Measurements from ENCODE around the gene MAML3.

Gene MAML3

GRCh38 chr4:139919521-139919920 is 234.5 kb downstream of the MAML3 start:
- H3K27me3 ChIP-seq (ENCODE audit: control insufficient read depth, low read length) = no peaks in the 10 kb centered on the region
- no peak overlapping the region for H3K27ac ChIP-seq (ENCODE audit: low read depth, low read length)
- no peaks in the 10 kb centered on the region for H3K4me1 ChIP-seq (ENCODE audit: control insufficient read depth, low read length)
- H3K36me3 ChIP-seq (ENCODE audit: control insufficient read depth, low read length) = no peaks in the 10 kb centered on the region
- no peaks in the 10 kb centered on the region for H3K79me2 ChIP-seq (ENCODE audit: control insufficient read depth, low read length)
- H3K9me3 ChIP-seq (ENCODE audit: control insufficient read depth, insufficient read depth, low read length) = no peaks in the 10 kb centered on the region
- no peaks in the 10 kb centered on the region for H3F3A ChIP-seq (ENCODE audit: control insufficient read depth, insufficient read depth)
- no peak for TF ChIP-seq CTCF (IDR thresholded peaks at IDR 0.05; ENCODE audit: low read depth, low read length, poor library complexity, severe bottlenecking)
- TF ChIP-seq EZH2phosphoT487 (IDR thresholded peaks at IDR 0.05; ENCODE audit: borderline replicate concordance, low read length) = no peak
- H4K20me1 ChIP-seq (ENCODE audit: control insufficient read depth, insufficient read depth, low read depth, low read length) = no peaks in the 10 kb centered on the region; the same call in 1 of the 2 replicates
- H3K4me2 ChIP-seq (ENCODE audit: low read length) = no peak overlapping the region
- no peak overlapping the region for H3K4me3 ChIP-seq (ENCODE audit: low read length)
- no peaks in the 10 kb centered on the region for H3K9me2 ChIP-seq (replicated peaks; ENCODE audit: control insufficient read depth, low read length)

GRCh38 chr4:139919004-139919403 is 235.0 kb downstream of the MAML3 start:
- Histone ChIP-seq H3K36me3 (ENCODE audit: control insufficient read depth, low read length) (no peaks in the 10 kb centered on the region), H3K9me2 (replicated peaks; ENCODE audit: control insufficient read depth, low read length) (no peaks in the 10 kb centered on the region), H4K20me1 (ENCODE audit: control insufficient read depth, insufficient read depth, low read depth, low read length) (no peaks in the 10 kb centered on the region; the same call in 1 of the 2 replicates), H3K27ac (ENCODE audit: low read depth, low read length) (no peak overlapping the region), H3K4me1 (ENCODE audit: control insufficient read depth, low read length) (no peaks in the 10 kb centered on the region), H3K4me3 (ENCODE audit: low read length) (no peak overlapping the region), H3K9me3 (ENCODE audit: control insufficient read depth, insufficient read depth, low read length) (no peaks in the 10 kb centered on the region), H3K27me3 (ENCODE audit: control insufficient read depth, low read length) (no peaks in the 10 kb centered on the region), H3K4me2 (ENCODE audit: low read length) (no peak overlapping the region), H3K79me2 (ENCODE audit: control insufficient read depth, low read length) (no peaks in the 10 kb centered on the region), H3F3A (ENCODE audit: control insufficient read depth, insufficient read depth) (no peaks in the 10 kb centered on the region)
- TF ChIP-seq EZH2phosphoT487 (IDR thresholded peaks at IDR 0.05; ENCODE audit: borderline replicate concordance, low read length) = no peak
- no peak for TF ChIP-seq CTCF (IDR thresholded peaks at IDR 0.05; ENCODE audit: low read depth, low read length, poor library complexity, severe bottlenecking)

GRCh38 chr4:139918591-139918990 is 235.4 kb downstream of the MAML3 start:
- Histone ChIP-seq H4K20me1 (ENCODE audit: control insufficient read depth, insufficient read depth, low read depth, low read length) (no peaks in the 10 kb centered on the region; the same call in 1 of the 2 replicates), H3K9me3 (ENCODE audit: control insufficient read depth, insufficient read depth, low read length) (no peaks in the 10 kb centered on the region), H3K9me2 (replicated peaks; ENCODE audit: control insufficient read depth, low read length) (no peaks in the 10 kb centered on the region), H3K27ac (ENCODE audit: low read depth, low read length) (no peak overlapping the region), H3K4me1 (ENCODE audit: control insufficient read depth, low read length) (no peaks in the 10 kb centered on the region), H3K79me2 (ENCODE audit: control insufficient read depth, low read length) (no peaks in the 10 kb centered on the region), H3F3A (ENCODE audit: control insufficient read depth, insufficient read depth) (no peaks in the 10 kb centered on the region), H3K36me3 (ENCODE audit: control insufficient read depth, low read length) (no peaks in the 10 kb centered on the region), H3K4me3 (ENCODE audit: low read length) (no peak overlapping the region), H3K4me2 (ENCODE audit: low read length) (no peak overlapping the region), H3K27me3 (ENCODE audit: control insufficient read depth, low read length) (no peaks in the 10 kb centered on the region)
- no peak for TF ChIP-seq CTCF (IDR thresholded peaks at IDR 0.05; ENCODE audit: low read depth, low read length, poor library complexity, severe bottlenecking)
- no peak for TF ChIP-seq EZH2phosphoT487 (IDR thresholded peaks at IDR 0.05; ENCODE audit: borderline replicate concordance, low read length)

Measured in DOHH2 (cell line).